Hepatocyte (in vitro differentiated cells): ENCODE data around the gene TRIOBP.

Source experiments
- EZH2 ChIP-seq: fragments of 200-600 bp; sonication (generic); IDR thresholded peaks from 2 replicates; pipeline ENCODE4 v1.6.1; 2016; ENCODE audit warnings: antibody characterized with exemption, mild to moderate bottlenecking, borderline replicate concordance
- TF ChIP-seq, protein P1 (sequence below): fragments of 200-600 bp; sonication (generic); IDR thresholded peaks from 2 replicates; pipeline ENCODE4 v1.5.1; 2016; ENCODE audit warnings: antibody characterized with exemption, mild to moderate bottlenecking; ENCODE audit not compliant: poor library complexity

- TF ChIP-seq, protein P1, sequence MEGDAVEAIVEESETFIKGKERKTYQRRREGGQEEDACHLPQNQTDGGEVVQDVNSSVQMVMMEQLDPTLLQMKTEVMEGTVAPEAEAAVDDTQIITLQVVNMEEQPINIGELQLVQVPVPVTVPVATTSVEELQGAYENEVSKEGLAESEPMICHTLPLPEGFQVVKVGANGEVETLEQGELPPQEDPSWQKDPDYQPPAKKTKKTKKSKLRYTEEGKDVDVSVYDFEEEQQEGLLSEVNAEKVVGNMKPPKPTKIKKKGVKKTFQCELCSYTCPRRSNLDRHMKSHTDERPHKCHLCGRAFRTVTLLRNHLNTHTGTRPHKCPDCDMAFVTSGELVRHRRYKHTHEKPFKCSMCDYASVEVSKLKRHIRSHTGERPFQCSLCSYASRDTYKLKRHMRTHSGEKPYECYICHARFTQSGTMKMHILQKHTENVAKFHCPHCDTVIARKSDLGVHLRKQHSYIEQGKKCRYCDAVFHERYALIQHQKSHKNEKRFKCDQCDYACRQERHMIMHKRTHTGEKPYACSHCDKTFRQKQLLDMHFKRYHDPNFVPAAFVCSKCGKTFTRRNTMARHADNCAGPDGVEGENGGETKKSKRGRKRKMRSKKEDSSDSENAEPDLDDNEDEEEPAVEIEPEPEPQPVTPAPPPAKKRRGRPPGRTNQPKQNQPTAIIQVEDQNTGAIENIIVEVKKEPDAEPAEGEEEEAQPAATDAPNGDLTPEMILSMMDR, result no peak
- TF ChIP-seq EZH2, result no peak
Measured at GRCh38 chr22:37811867-37812266, 115.0 kb downstream of the TRIOBP start.
